K562 (cell line): ENCODE results near the gene BCL3. TPM values are rescaled to one million over a fixed set of nuclear protein-coding genes. Genes with fewer than 3 reads are reported as not detected.

Experiments
- ATAC-seq: fragments of 200-7000 bp; cut with Tn5 transposase; 3 replicates; pipeline ENCODE4 v1.9.1; 2020; ENCODE audit warnings: moderate library complexity
- BruUV-seq: library from RNA; stranded (reverse); fragments of 400-500 nt; replicated peaks from 2 replicates; lab custom pipeline; 2021; lab: Mats Ljungman, UMichigan
- CTCF ChIA-PET: fragments of 300-600 bp; formaldehyde crosslinking; extraction: SDS; loops from one replicate; lab custom pipeline; 2021; ENCODE audit warnings: low intra/inter-chr PET ratio; lab: Yijun Ruan, JAX
- POLR2A ChIA-PET: fragments of 300-600, 350-650 bp; sonication (Branson Sonifier 250); formaldehyde crosslinking; extraction: SDS; loops from one replicate; lab custom pipeline; 2021; ENCODE audit warnings: antibody characterized with exemption, inconsistent platforms; lab: Yijun Ruan, JAX
- DNase-seq, 4 experiments: peaks; one replicate each; pipeline versions ENCODE4 v3.0.0 to v3.0.0-alpha.2; 2011 to 2018; ENCODE audit warnings: low spot score in 3 of 4, mixed read lengths in 3 of 4; ENCODE audit errors: extremely low read depth in 1 of 4
- FAIRE-seq: peaks from 2 replicates; lab custom pipeline; 2011; peaks lifted over from hg19 to GRCh38; lab: Jason Lieb, UNC
- H2AFZ ChIP-seq: 2 replicates; pipeline ENCODE4 v1.6.0; 2011; ENCODE audit warnings: low read depth, low read length, control low read depth, inconsistent platforms
- H3K27ac ChIP-seq: fragments of 200-600 bp; 3 replicates; pipeline ENCODE4 v1.8.0; 2011; ENCODE audit warnings: low read depth, mild to moderate bottlenecking, control low read depth, inconsistent platforms, low read length, moderate library complexity, mixed read lengths; ENCODE audit errors: extremely low read depth
- H3K27me3 ChIP-seq, 2 experiments: fragments of 300-600 bp in 1 of 2; 2 replicates in 1 of 2; 3 replicates in 1 of 2; pipeline versions ENCODE4 v1.6.0 to v1.8.0; 2011; ENCODE audit warnings: inconsistent platforms in 2 of 2, low read length in 2 of 2, mild to moderate bottlenecking in 1 of 2, mixed read lengths in 1 of 2, moderate library complexity in 1 of 2; ENCODE audit not compliant: control insufficient read depth in 2 of 2, insufficient read depth in 2 of 2
- H3K36me3 ChIP-seq: fragments of 300-600 bp; 3 replicates; pipeline ENCODE4 v1.8.0; 2011; ENCODE audit warnings: mild to moderate bottlenecking, low read length, inconsistent platforms; ENCODE audit not compliant: control insufficient read depth, insufficient read depth
- H3K4me1 ChIP-seq, 2 experiments: fragments of 200-600 bp in 1 of 2; replicated peaks in 1 of 2; 2 replicates in 1 of 2; 3 replicates in 1 of 2; pipeline versions ENCODE4 v1.5.1 to v1.8.0; 2011; ENCODE audit warnings: inconsistent platforms in 2 of 2, low read length in 2 of 2, mild to moderate bottlenecking in 1 of 2, mixed read lengths in 1 of 2, moderate library complexity in 1 of 2; ENCODE audit not compliant: control insufficient read depth in 2 of 2, insufficient read depth in 2 of 2
- H3K4me2 ChIP-seq: 2 replicates; pipeline ENCODE4 v1.6.1; 2011; ENCODE audit warnings: low read length, control low read depth, inconsistent platforms, mixed read lengths; ENCODE audit not compliant: insufficient read depth
- H3K4me3 ChIP-seq: fragments of 200-600 bp; sonication (generic), shearing (Covaris generic); 2 replicates; pipeline ENCODE4 v1.5.1; 2016; ENCODE audit warnings: control low read depth, inconsistent platforms
- H3K79me2 ChIP-seq: fragments of 200-600 bp; 3 replicates; pipeline ENCODE4 v1.8.0; 2011; ENCODE audit warnings: low read length, inconsistent platforms; ENCODE audit not compliant: control insufficient read depth, insufficient read depth
- H3K9ac ChIP-seq, 2 experiments: 2 replicates each; pipeline versions ENCODE4 v1.6.0 to v1.6.1; 2011; ENCODE audit warnings: low read depth in 2 of 2, low read length in 2 of 2, control low read depth in 1 of 2, inconsistent platforms in 1 of 2, mild to moderate bottlenecking in 1 of 2, mixed read lengths in 1 of 2; ENCODE audit not compliant: insufficient read depth in 1 of 2
- H3K9me1 ChIP-seq: one replicate; pipeline ENCODE4 v1.6.0; 2011; ENCODE audit warnings: inconsistent platforms, mild to moderate bottlenecking, low read length, moderate library complexity; ENCODE audit not compliant: control insufficient read depth, insufficient read depth
- H3K9me3 ChIP-seq: replicated peaks from 2 replicates; pipeline ENCODE4 v1.5.1; 2011; ENCODE audit warnings: low read depth, low read length, inconsistent platforms; ENCODE audit not compliant: control insufficient read depth, insufficient read depth
- H4K20me1 ChIP-seq: replicated peaks from 2 replicates; pipeline ENCODE4 v1.6.1; 2011; ENCODE audit warnings: low read length, inconsistent platforms, mixed read lengths; ENCODE audit not compliant: control insufficient read depth, insufficient read depth
- BRD9 ChIP-seq: fragments of 450-650 bp; IDR thresholded peaks from 2 replicates; pipeline ENCODE4 v1.6.1; 2018; ENCODE audit warnings: low read depth; ENCODE audit not compliant: partially characterized antibody
- CSDE1 ChIP-seq, 2 experiments: fragments of 450-650 bp; IDR thresholded peaks; 2 replicates each; pipeline ENCODE4 v1.6.1; 2016; ENCODE audit warnings: mild to moderate bottlenecking in 1 of 2
- HMGN3 ChIP-seq: IDR thresholded peaks from 2 replicates; pipeline ENCODE4 v1.6.1; 2011; ENCODE audit warnings: borderline replicate concordance, low read depth, mild to moderate bottlenecking, mixed read lengths, low read length; ENCODE audit not compliant: insufficient read length; ENCODE audit errors: extremely low read depth
- KLF1 ChIP-seq: fragments of 450-650 bp; IDR thresholded peaks from 2 replicates; pipeline ENCODE4 v1.6.1; 2016; ENCODE audit warnings: missing genetic modification characterization, missing compliant biosample characterization
- MCM5 ChIP-seq: fragments of 450-650 bp; IDR thresholded peaks from 2 replicates; pipeline ENCODE4 v1.6.1; 2016; ENCODE audit warnings: low read depth
- NR4A1 ChIP-seq, 2 experiments: fragments of 250-450 bp in 1 of 2; fragments of 450-650 bp in 1 of 2; sonication (Bioruptor Pico) in 1 of 2; IDR thresholded peaks; 2 replicates each; pipeline versions ENCODE4 v1.4.0 to v1.6.1; 2016 to 2020; ENCODE audit warnings: mild to moderate bottlenecking in 2 of 2, missing compliant biosample characterization in 1 of 2, missing genetic modification characterization in 1 of 2, moderate library complexity in 1 of 2
- OTX1 ChIP-seq: fragments of 450-650 bp; formaldehyde crosslinking; IDR thresholded peaks from 2 replicates; pipeline ENCODE4 v1.4.0; 2022; ENCODE audit warnings: mild to moderate bottlenecking
- POLR2A ChIP-seq: fragments of 450-650 bp; conservative IDR thresholded peaks from 2 replicates; pipeline ENCODE4 v1.6.1; 2016
- RBFOX2 ChIP-seq: fragments of 200-400 bp; formaldehyde crosslinking; IDR thresholded peaks from 2 replicates; pipeline ENCODE4 v1.6.1; 2017; ENCODE audit warnings: low read depth, mild to moderate bottlenecking, low read length, moderate library complexity
- SETDB1 ChIP-seq: IDR thresholded peaks from one replicate; pipeline ENCODE4 v1.6.1; 2012; ENCODE audit warnings: low read length, control low read depth, inconsistent platforms
- SMC3 ChIP-seq: conservative IDR thresholded peaks from 2 replicates; pipeline ENCODE4 v1.6.1; 2011; ENCODE audit warnings: low read depth, low read length, improper control_type of control experiment; ENCODE audit not compliant: insufficient read depth
- SNRNP70 ChIP-seq: fragments of 200-400 bp; formaldehyde crosslinking; optimal IDR thresholded peaks from 2 replicates; pipeline ENCODE3; 2017; ENCODE audit warnings: low read depth, low read length
- ZNF507 ChIP-seq: conservative IDR thresholded peaks from 2 replicates; pipeline ENCODE4 v1.6.1; 2017; ENCODE audit warnings: missing genetic modification characterization, missing compliant biosample characterization
- ZNF780A ChIP-seq: fragments of 250-450 bp; sonication (Bioruptor Pico); IDR thresholded peaks from 2 replicates; pipeline ENCODE4 v1.5.0; 2021; ENCODE audit warnings: mild to moderate bottlenecking
- WGBS: fragments of 100-300 bp; shearing (Covaris generic); methylation state at CpG from one replicate; pipeline ENCODE4 v1.1.6; 2016; ENCODE audit warnings: low coverage, mixed read lengths; ENCODE audit not compliant: insufficient coverage; ENCODE audit errors: missing lambda C conversion rate; 5-methylcytosine and 5-hydroxymethylcytosine counted together
- in situ Hi-C: fragments of 300-500 bp; cut with MboI; formaldehyde crosslinking; loops from 4 replicates; pipeline ENCODE4 v1.15.0; 2018; ENCODE audit warnings: inconsistent platforms, mixed read lengths
- intact Hi-C: fragments of 100-400 bp; cut with micrococcal nuclease; formaldehyde crosslinking; loops from 2 replicates; pipeline ENCODE4 v1.14.2; 2022
- polyA plus RNA-seq, 8 experiments: library from polyadenylated mRNA; depleted of rRNA in 4 of 8; stranded (reverse) in 5 of 8; unstranded in 3 of 8; fragments of >200 nt; fragmentation: Nextera tagmentation in 2 of 8; fragmentation: Illumina TruSeq in 1 of 8; extraction: Ambion mirVana in 2 of 8; extraction: Trizol in 1 of 8; gene quantifications; 2 replicates each; pipeline versions ENCODE4 v1.2.1 to v1.2.3, GENCODE V29; 2011 to 2014; ENCODE audit warnings: inconsistent platforms in 1 of 8, missing spikeins in 1 of 8
- total RNA-seq, 7 experiments: library from RNA; depleted of rRNA in 6 of 7; stranded (reverse); fragments of >200 nt in 6 of 7; fragmentation: Illumina TruSeq in 2 of 7; extraction: Trizol in 2 of 7; gene quantifications; 2 replicates each; pipeline versions ENCODE4 v1.2.1 to v1.2.3, GENCODE V29; 2011 to 2021; ENCODE audit warnings: low replicate concordance in 1 of 7
- TF ChIP-seq, protein P1 (sequence below), 2 experiments: fragments of 450-650 bp in 1 of 2; IDR thresholded peaks; 2 replicates each; pipeline ENCODE4 v1.6.1; 2011 to 2017; ENCODE audit warnings: low read depth in 2 of 2, antibody characterized with exemption in 1 of 2, borderline replicate concordance in 1 of 2, low read length in 1 of 2, mild to moderate bottlenecking in 1 of 2, mixed read lengths in 1 of 2; ENCODE audit not compliant: control insufficient read depth in 1 of 2
- TF ChIP-seq, protein P2 (sequence below): fragments of 250-450 bp; sonication (Bioruptor Pico); IDR thresholded peaks from 2 replicates; pipeline ENCODE4 v1.5.0; 2021
- TF ChIP-seq, protein P3 (sequence below): fragments of 250-450 bp; sonication (Bioruptor Pico); IDR thresholded peaks from 2 replicates; pipeline ENCODE4 v1.8.0; 2021; ENCODE audit warnings: borderline replicate concordance, mild to moderate bottlenecking, moderate library complexity; ENCODE audit not compliant: poor library complexity, severe bottlenecking

The BCL3 gene
- total and polyA plus RNA-seq, 9 of the 15 experiments (the other 6 are each of a cell fraction or from before 2014, with no cell fraction given), result 0.03 to 2.4 (median 0.50) TPM; not detected in 1

DNA sequence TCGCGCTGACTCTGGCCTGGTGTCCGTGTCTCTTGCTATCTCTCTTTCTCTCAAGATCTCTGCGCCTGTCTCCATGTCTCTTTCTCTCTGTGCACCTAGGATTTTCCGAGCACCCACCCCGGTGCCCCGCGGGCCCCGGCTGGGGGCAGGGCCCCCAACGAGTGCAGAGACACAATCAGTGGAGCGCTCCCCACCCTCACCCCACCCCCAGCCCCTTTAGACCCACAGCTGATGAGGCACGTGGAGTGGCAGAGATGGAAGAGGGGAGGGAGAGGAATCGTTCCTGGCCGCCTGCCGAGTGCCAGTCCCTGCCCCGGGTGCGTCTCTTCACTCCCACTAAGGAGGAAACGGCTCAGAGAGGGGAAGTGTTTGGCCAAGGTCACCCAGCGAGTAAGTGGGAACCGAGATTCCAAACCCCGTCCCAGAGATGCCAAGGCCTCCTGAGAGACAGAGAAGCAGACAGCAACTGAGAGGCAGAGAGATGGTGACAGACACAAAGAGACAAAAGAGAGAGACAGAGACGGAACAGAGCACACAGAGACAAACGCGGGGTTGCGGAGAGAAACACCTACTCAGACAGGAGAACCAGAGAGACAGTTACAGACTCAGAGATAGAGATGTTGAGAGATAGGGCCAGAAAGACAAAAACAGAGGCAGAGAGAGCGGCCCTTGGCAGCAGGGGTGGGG, 626 bp upstream of the BCL3 start:
- Histone ChIP-seq H3K27me3 (no peaks in the 10 kb centered on the region), H3K9me3 (no peaks in the 10 kb centered on the region), H3K79me2 (no peaks in the 10 kb centered on the region), H3K4me2 (peak overlapping the region; percentile 89), H3K27ac (peak overlapping the region; percentile 58), H3K9ac (peak overlapping the region; percentile 50 to 88), H3K9me1 (no peaks in the 10 kb centered on the region), H3K4me3 (peak overlapping the region; percentile 45), H3K4me1 (peaks cover 10 to 31% of the 10 kb centered on the region in 2 experiments), H3K36me3 (no peaks in the 10 kb centered on the region), H2AFZ (peak overlapping the region; percentile 86), H4K20me1 (no peaks in the 10 kb centered on the region)
- no TSS peak for BruUV-seq
- POLR2A ChIA-PET, result no interaction called here
- DNase-seq (no peak), FAIRE-seq (peak; percentile 84), ATAC-seq (peak; percentile 8)
- in situ Hi-C loops (no loop called here), intact Hi-C loops (no loop called here)
- 2% methylated on average over 23 of the region's 26 CpGs for WGBS
- CTCF ChIA-PET, result no interaction called here
- no peak for TF ChIP-seq SNRNP70
- TF ChIP-seq OTX1 (CRISPR knock-in tag), result peak; percentile 82
- TF ChIP-seq SETDB1, result no peak
- no peak for TF ChIP-seq ZNF507 (tag)
- TF ChIP-seq KLF1 (tag), result no peak
- no peak for TF ChIP-seq RBFOX2
- no peak for TF ChIP-seq HMGN3
- TF ChIP-seq BRD9, result peak; percentile 87
- peak; percentile 65 for TF ChIP-seq POLR2A
- TF ChIP-seq ZNF780A, result no peak
- no peak for TF ChIP-seq CSDE1 (IDR thresholded peaks at IDR 0.05)
- TF ChIP-seq MCM5, result no peak
- TF ChIP-seq, protein P1, sequence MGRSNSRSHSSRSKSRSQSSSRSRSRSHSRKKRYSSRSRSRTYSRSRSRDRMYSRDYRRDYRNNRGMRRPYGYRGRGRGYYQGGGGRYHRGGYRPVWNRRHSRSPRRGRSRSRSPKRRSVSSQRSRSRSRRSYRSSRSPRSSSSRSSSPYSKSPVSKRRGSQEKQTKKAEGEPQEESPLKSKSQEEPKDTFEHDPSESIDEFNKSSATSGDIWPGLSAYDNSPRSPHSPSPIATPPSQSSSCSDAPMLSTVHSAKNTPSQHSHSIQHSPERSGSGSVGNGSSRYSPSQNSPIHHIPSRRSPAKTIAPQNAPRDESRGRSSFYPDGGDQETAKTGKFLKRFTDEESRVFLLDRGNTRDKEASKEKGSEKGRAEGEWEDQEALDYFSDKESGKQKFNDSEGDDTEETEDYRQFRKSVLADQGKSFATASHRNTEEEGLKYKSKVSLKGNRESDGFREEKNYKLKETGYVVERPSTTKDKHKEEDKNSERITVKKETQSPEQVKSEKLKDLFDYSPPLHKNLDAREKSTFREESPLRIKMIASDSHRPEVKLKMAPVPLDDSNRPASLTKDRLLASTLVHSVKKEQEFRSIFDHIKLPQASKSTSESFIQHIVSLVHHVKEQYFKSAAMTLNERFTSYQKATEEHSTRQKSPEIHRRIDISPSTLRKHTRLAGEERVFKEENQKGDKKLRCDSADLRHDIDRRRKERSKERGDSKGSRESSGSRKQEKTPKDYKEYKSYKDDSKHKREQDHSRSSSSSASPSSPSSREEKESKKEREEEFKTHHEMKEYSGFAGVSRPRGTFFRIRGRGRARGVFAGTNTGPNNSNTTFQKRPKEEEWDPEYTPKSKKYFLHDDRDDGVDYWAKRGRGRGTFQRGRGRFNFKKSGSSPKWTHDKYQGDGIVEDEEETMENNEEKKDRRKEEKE (IDR thresholded peaks at IDR 0.05; ENCODE audit: borderline replicate concordance in 1 of 2, control insufficient read depth in 1 of 2, low read depth in 2 of 2, low read length in 1 of 2), result no peak
- TF ChIP-seq NR4A1 (CRISPR knock-in tag; IDR thresholded peaks at IDR 0.05), result no peak
- TF ChIP-seq NR4A1 (tag; IDR thresholded peaks at IDR 0.05), result no peak
- no peak for TF ChIP-seq SMC3
- TF ChIP-seq, protein P2, sequence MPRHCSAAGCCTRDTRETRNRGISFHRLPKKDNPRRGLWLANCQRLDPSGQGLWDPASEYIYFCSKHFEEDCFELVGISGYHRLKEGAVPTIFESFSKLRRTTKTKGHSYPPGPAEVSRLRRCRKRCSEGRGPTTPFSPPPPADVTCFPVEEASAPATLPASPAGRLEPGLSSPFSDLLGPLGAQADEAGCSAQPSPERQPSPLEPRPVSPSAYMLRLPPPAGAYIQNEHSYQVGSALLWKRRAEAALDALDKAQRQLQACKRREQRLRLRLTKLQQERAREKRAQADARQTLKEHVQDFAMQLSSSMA (CRISPR knock-in tag), result no peak
- TF ChIP-seq, protein P3, sequence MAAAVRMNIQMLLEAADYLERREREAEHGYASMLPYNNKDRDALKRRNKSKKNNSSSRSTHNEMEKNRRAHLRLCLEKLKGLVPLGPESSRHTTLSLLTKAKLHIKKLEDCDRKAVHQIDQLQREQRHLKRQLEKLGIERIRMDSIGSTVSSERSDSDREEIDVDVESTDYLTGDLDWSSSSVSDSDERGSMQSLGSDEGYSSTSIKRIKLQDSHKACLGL (CRISPR knock-in tag), result no peak
